GM12801 (cell line): ENCODE results near the gene PLXNB1.

ENCODE experiments used
- CTCF ChIP-seq: IDR thresholded peaks from one replicate; pipeline ENCODE4 v1.5.1; 2011; ENCODE audit warnings: control low read depth; ENCODE audit not compliant: insufficient read length; ENCODE audit errors: extremely low read depth

Gene PLXNB1

GRCh38 chr3:48361928-48362327 lies 68.0 kb downstream of the PLXNB1 start:
- no peak for TF ChIP-seq CTCF

- TF ChIP-seq CTCF = no peak
These were observed 73.5 kb downstream of the PLXNB1 start for GRCh38 chr3:48356419-48356818.

GRCh38 chr3:48353987-48354386 lies 75.9 kb downstream of the PLXNB1 start:
- TF ChIP-seq CTCF = no peak
